HEK293 (cell line): ENCODE measurements around the gene NECAB2.

ENCODE experiments used
- CTCF ChIP-seq: fragments of 450-650 bp; formaldehyde crosslinking; IDR thresholded peaks from 2 replicates; pipeline ENCODE4 v1.5.1; 2016; ENCODE audit warnings: missing biosample characterization, missing genetic modification characterization
- GLI4 ChIP-seq: fragments of 450-650 bp; formaldehyde crosslinking; IDR thresholded peaks from 2 replicates; pipeline ENCODE4 v1.5.1; 2016; ENCODE audit warnings: missing biosample characterization, missing genetic modification characterization
- PATZ1 ChIP-seq: fragments of 450-650 bp; formaldehyde crosslinking; IDR thresholded peaks from 2 replicates; pipeline ENCODE4 v1.5.1; 2016; ENCODE audit warnings: missing biosample characterization, missing genetic modification characterization
- YY1 ChIP-seq: fragments of 450-650 bp; formaldehyde crosslinking; IDR thresholded peaks from 2 replicates; pipeline ENCODE4 v1.5.1; 2018; ENCODE audit warnings: missing biosample characterization, missing genetic modification characterization
- ZNF76 ChIP-seq: fragments of 450-650 bp; formaldehyde crosslinking; IDR thresholded peaks from 2 replicates; pipeline ENCODE4; 2016; ENCODE audit warnings: low read depth, missing biosample characterization, missing genetic modification characterization, borderline replicate concordance
- ZNF776 ChIP-seq: fragments of 450-650 bp; formaldehyde crosslinking; IDR thresholded peaks from 2 replicates; pipeline ENCODE4 v1.5.0; 2017; ENCODE audit warnings: missing biosample characterization, missing genetic modification characterization, borderline replicate concordance
- ZNF785 ChIP-seq: fragments of 450-650 bp; formaldehyde crosslinking; IDR thresholded peaks from 2 replicates; pipeline ENCODE4 v1.5.1; 2016; ENCODE audit warnings: missing biosample characterization, missing genetic modification characterization
- ZSCAN18 ChIP-seq: fragments of 450-650 bp; formaldehyde crosslinking; IDR thresholded peaks from 2 replicates; pipeline ENCODE4 v1.5.1; 2016; ENCODE audit warnings: missing biosample characterization, missing genetic modification characterization
- TF ChIP-seq, protein P1 (sequence below): fragments of 450-650 bp; formaldehyde crosslinking; conservative IDR thresholded peaks from 2 replicates; pipeline ENCODE4 v1.5.1; 2016; ENCODE audit warnings: low read depth, missing biosample characterization, missing genetic modification characterization
- TF ChIP-seq, protein P2 (sequence below): fragments of 450-650 bp; formaldehyde crosslinking; IDR thresholded peaks from 2 replicates; pipeline ENCODE4 v1.5.1; 2016; ENCODE audit warnings: missing biosample characterization, missing genetic modification characterization
- TF ChIP-seq, protein P3 (sequence below): fragments of 450-650 bp; formaldehyde crosslinking; IDR thresholded peaks from 2 replicates; pipeline ENCODE4 v1.5.1; 2016; ENCODE audit warnings: missing biosample characterization, missing genetic modification characterization, low read depth

GRCh38 chr16:83995754-83996153 lies 27.7 kb downstream of the NECAB2 start:
- no peak for TF ChIP-seq GLI4
- TF ChIP-seq, protein P1, sequence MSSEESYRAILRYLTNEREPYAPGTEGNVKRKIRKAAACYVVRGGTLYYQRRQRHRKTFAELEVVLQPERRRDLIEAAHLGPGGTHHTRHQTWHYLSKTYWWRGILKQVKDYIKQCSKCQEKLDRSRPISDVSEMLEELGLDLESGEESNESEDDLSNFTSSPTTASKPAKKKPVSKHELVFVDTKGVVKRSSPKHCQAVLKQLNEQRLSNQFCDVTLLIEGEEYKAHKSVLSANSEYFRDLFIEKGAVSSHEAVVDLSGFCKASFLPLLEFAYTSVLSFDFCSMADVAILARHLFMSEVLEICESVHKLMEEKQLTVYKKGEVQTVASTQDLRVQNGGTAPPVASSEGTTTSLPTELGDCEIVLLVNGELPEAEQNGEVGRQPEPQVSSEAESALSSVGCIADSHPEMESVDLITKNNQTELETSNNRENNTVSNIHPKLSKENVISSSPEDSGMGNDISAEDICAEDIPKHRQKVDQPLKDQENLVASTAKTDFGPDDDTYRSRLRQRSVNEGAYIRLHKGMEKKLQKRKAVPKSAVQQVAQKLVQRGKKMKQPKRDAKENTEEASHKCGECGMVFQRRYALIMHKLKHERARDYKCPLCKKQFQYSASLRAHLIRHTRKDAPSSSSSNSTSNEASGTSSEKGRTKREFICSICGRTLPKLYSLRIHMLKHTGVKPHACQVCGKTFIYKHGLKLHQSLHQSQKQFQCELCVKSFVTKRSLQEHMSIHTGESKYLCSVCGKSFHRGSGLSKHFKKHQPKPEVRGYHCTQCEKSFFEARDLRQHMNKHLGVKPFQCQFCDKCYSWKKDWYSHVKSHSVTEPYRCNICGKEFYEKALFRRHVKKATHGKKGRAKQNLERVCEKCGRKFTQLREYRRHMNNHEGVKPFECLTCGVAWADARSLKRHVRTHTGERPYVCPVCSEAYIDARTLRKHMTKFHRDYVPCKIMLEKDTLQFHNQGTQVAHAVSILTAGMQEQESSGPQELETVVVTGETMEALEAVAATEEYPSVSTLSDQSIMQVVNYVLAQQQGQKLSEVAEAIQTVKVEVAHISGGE (tag by site-specific recombination): no peak
- no peak for TF ChIP-seq CTCF
- TF ChIP-seq YY1: no peak
- no peak for TF ChIP-seq ZSCAN18
- no peak for TF ChIP-seq ZNF785
- no peak for TF ChIP-seq ZNF76
- TF ChIP-seq, protein P2, sequence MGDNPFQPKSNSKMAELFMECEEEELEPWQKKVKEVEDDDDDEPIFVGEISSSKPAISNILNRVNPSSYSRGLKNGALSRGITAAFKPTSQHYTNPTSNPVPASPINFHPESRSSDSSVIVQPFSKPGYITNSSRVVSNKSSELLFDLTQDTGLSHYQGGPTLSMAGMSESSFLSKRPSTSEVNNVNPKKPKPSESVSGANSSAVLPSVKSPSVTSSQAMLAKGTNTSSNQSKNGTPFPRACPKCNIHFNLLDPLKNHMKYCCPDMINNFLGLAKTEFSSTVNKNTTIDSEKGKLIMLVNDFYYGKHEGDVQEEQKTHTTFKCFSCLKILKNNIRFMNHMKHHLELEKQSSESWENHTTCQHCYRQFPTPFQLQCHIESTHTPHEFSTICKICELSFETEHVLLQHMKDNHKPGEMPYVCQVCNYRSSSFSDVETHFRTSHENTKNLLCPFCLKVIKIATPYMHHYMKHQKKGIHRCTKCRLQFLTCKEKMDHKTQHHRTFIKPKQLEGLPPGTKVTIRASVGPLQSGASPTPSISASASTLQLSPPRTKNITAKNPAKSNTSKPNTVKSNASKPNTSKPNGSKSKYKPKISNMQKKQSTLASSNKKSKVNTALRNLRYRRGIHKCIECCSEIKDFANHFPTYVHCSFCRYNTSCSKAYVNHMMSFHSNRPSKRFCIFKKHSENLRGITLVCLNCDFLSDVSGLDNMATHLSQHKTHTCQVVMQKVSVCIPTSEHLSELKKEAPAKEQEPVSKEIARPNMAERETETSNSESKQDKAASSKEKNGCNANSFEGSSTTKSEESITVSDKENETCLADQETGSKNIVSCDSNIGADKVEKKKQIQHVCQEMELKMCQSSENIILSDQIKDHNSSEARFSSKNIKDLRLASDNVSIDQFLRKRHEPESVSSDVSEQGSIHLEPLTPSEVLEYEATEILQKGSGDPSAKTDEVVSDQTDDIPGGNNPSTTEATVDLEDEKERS (tag by site-specific recombination): no peak
- TF ChIP-seq, protein P3, sequence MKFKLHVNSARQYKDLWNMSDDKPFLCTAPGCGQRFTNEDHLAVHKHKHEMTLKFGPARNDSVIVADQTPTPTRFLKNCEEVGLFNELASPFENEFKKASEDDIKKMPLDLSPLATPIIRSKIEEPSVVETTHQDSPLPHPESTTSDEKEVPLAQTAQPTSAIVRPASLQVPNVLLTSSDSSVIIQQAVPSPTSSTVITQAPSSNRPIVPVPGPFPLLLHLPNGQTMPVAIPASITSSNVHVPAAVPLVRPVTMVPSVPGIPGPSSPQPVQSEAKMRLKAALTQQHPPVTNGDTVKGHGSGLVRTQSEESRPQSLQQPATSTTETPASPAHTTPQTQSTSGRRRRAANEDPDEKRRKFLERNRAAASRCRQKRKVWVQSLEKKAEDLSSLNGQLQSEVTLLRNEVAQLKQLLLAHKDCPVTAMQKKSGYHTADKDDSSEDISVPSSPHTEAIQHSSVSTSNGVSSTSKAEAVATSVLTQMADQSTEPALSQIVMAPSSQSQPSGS (tag by site-specific recombination): no peak
- no peak for TF ChIP-seq PATZ1
- TF ChIP-seq ZNF776 (tag by site-specific recombination): no peak
